ENCODE results near the gene LDLRAD4. TPM values are rescaled to one million over a fixed set of nuclear protein-coding genes. Genes with fewer than 3 reads are reported as not detected.
A peak's percentile ranks its signal among the peaks of the same experiment; 100 is the strongest.

The LDLRAD4 gene
- total RNA-seq, 1 donor from 2014 or later = 34.1 TPM

DNA sequence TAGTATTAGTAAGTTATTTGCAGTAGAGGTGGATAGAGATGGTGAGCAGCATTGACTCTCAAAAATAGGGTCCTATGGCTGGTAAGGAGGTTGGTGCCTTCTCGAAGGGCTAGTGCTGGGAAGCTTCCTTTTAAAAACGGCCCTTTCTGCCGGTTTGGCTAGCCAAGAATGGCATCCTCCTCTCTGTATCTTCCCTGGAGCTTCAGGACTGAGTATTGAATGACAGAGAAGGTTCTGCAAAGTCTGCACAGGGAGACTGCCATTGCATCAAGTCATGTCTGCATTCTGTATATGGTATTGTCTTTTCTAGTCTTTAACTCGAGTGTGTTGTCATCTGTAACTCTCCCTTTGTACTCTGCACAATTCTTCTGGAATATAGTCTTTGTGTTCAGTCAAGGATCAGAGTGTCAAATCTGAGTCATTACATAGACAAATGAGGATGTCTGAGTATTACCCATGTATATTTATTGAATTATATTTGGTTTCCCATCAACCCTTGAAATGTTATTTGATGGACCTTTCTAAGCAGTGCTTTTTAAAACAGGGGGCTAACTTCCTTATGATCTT lies 1.1 kb downstream of the LDLRAD4 start:
- Mint-ChIP-seq H3K4me3 (ENCODE audit: unreplicated experiment) (peak overlapping the region; percentile 82), H3K27me3 (ENCODE audit: unreplicated experiment) (peaks cover 12% of the 10 kb centered on the region), H3K9me3 (ENCODE audit: unreplicated experiment) (no peaks in the 10 kb centered on the region), H3K36me3 (ENCODE audit: low read depth, unreplicated experiment) (peaks cover 7% of the 10 kb centered on the region), H3K27ac (ENCODE audit: unreplicated experiment) (peak overlapping the region; percentile 17), H3K4me1 (ENCODE audit: unreplicated experiment) (peaks cover 48% of the 10 kb centered on the region)
- no peak for DNase-seq (ENCODE audit: low spot score)
- TF ChIP-seq, protein P1, sequence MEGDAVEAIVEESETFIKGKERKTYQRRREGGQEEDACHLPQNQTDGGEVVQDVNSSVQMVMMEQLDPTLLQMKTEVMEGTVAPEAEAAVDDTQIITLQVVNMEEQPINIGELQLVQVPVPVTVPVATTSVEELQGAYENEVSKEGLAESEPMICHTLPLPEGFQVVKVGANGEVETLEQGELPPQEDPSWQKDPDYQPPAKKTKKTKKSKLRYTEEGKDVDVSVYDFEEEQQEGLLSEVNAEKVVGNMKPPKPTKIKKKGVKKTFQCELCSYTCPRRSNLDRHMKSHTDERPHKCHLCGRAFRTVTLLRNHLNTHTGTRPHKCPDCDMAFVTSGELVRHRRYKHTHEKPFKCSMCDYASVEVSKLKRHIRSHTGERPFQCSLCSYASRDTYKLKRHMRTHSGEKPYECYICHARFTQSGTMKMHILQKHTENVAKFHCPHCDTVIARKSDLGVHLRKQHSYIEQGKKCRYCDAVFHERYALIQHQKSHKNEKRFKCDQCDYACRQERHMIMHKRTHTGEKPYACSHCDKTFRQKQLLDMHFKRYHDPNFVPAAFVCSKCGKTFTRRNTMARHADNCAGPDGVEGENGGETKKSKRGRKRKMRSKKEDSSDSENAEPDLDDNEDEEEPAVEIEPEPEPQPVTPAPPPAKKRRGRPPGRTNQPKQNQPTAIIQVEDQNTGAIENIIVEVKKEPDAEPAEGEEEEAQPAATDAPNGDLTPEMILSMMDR (IDR thresholded peaks at IDR 0.05; ENCODE audit: unreplicated experiment) = no peak

DNA sequence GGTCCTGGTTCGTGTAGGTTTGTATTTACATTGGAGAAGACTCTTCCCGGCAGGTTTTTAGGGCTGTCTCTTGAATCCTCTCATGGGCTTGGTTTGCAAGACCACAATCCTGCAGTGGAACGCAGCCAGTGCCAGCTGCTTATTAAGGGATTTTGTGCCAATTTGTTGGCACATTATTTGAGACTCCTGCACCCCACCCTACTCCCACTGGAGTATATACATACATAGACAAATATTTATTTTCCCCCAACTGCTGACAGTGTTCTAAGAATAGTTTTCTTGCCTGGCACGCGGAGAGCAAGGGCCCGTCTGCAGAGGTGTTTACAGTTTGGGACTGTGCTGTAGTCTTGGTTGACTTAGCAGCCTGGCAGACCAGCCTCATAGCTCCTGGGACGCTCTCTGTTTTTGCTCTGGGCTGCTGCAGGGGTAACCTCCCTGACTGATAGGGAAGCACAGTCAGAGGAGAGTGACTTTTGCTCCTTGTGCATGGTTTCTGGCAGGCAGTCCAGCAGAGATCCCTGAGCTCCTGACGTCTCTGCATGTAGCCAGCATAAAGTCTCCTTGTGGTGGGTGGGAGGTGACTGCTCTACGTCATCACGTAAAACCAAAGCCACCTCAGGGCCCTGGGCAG lies 1.9 kb downstream of the LDLRAD4 start:
- H3K9me3 Mint-ChIP-seq (ENCODE audit: unreplicated experiment) = no peaks in the 10 kb centered on the region
- TF ChIP-seq, protein P1 (IDR thresholded peaks at IDR 0.05; ENCODE audit: unreplicated experiment) = no peak
- no peak overlapping the region for H3K27ac Mint-ChIP-seq (ENCODE audit: unreplicated experiment)
- H3K4me3 Mint-ChIP-seq (ENCODE audit: unreplicated experiment) = peak overlapping the region; percentile 82
- H3K36me3 Mint-ChIP-seq (ENCODE audit: low read depth, unreplicated experiment) = peaks cover 9% of the 10 kb centered on the region
- H3K27me3 Mint-ChIP-seq (ENCODE audit: unreplicated experiment) = peaks cover 9% of the 10 kb centered on the region
- H3K4me1 Mint-ChIP-seq (ENCODE audit: unreplicated experiment) = peaks cover 48% of the 10 kb centered on the region
- no peak for DNase-seq (ENCODE audit: low spot score)

DNA sequence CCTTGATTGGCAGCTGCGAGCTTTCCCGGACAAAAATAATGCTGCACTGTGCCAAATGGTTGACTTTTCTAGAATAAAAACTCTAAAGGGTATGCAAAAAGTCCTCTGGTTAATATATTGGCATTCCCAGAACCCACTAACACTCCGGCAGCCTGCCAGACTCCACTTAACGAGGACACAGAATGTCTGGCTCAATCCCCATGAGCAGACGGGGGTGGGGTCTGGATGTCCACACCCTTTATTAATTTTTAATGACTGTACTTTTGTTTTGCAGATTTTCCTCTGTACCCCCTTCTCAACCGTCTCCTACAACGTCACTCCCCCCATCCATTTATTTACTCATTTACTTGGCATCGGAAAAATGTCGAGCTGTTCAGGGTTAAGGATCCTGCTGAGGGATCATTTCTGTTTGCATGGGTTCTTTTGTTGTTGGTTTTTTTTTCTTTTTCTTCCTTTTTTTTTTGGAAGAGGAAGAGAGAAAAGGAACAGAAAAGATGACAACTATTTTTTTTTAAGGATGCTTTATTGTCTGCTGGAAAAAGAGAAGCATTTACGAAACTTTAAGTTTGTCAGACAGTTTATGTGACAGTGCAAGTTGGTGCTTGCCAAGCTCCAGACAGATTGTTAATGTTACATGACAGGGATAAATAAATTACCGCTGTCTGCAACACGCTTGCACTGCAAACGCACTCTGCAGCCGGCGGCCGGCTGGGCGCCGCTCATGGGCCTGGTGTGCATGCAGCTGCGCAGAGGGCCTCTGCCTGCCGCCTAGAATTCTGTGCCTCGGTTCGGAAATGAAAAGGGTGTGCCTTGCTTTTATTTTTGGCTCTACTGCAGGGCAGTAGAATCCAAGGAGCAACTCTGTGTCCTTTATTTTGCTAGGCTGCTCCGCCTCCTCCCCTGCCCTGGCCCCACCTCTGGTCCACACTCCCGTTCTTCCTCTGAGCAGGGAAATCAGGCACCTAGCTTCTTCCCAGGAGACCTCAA lies 3.6 kb downstream of the LDLRAD4 start:
- peaks cover 3% of the 10 kb centered on the region for H3K27me3 Mint-ChIP-seq (ENCODE audit: unreplicated experiment)
- peaks cover 6% of the 10 kb centered on the region for H3K36me3 Mint-ChIP-seq (ENCODE audit: low read depth, unreplicated experiment)
- H3K4me1 Mint-ChIP-seq (ENCODE audit: unreplicated experiment) = peaks cover 43% of the 10 kb centered on the region
- peak overlapping the region; percentile 22 for H3K4me3 Mint-ChIP-seq (ENCODE audit: unreplicated experiment)
- DNase-seq (ENCODE audit: low spot score) = no peak
- no peaks in the 10 kb centered on the region for H3K9me3 Mint-ChIP-seq (ENCODE audit: unreplicated experiment)
- H3K27ac Mint-ChIP-seq (ENCODE audit: unreplicated experiment) = peak overlapping the region; percentile 43
- TF ChIP-seq, protein P1 (IDR thresholded peaks at IDR 0.05; ENCODE audit: unreplicated experiment) = no peak

DNA sequence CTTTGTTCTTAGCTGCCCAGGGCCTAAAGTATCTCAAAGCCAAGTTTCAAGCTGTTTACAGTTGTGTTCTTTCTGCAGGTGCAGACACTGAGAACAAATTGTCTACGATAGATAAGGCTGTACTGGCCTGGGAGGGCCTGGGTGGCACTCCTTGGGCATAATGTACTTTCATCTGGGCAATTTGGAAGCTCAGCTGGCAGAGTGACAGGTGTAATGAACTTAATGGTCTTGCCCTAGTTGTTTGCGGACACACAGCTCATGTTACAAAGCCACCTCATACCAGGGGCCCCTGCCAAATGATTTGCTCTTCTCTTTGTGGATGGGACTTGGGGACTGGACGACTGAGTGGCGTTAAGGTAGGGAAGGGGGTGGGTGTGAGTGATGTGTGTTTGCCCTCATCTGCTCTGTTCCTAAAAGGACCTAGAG lies 4.3 kb downstream of the LDLRAD4 start:
- no peak for DNase-seq (ENCODE audit: low spot score)
- H3K4me1 Mint-ChIP-seq (ENCODE audit: unreplicated experiment) = peaks cover 43% of the 10 kb centered on the region
- peak overlapping the region; percentile 43 for H3K27ac Mint-ChIP-seq (ENCODE audit: unreplicated experiment)
- peak overlapping the region; percentile 22 for H3K4me3 Mint-ChIP-seq (ENCODE audit: unreplicated experiment)
- peaks cover 10% of the 10 kb centered on the region for H3K36me3 Mint-ChIP-seq (ENCODE audit: low read depth, unreplicated experiment)
- TF ChIP-seq, protein P1 (IDR thresholded peaks at IDR 0.05; ENCODE audit: unreplicated experiment) = no peak
- H3K27me3 Mint-ChIP-seq (ENCODE audit: unreplicated experiment) = peaks cover 3% of the 10 kb centered on the region
- H3K9me3 Mint-ChIP-seq (ENCODE audit: unreplicated experiment) = no peaks in the 10 kb centered on the region
